ENCODE measurements around the gene RAD51B. TPM values are rescaled to one million over a fixed set of nuclear protein-coding genes. Genes with fewer than 3 reads are reported as not detected.
A peak's percentile ranks its signal among the peaks of the same experiment; 100 is the strongest.

The RAD51B gene
- total and polyA plus RNA-seq, 2 of the 13 experiments (the other 11 are each of a cell fraction or from before 2014, with no cell fraction given), result 7.0 to 9.5 TPM

- TF ChIP-seq FOSL2 (CRISPR knock-in tag; IDR thresholded peaks at IDR 0.05) (peak; percentile 28; the same call in 1 of the 2 replicates), ZNF567 (CRISPR knock-in tag; IDR thresholded peaks at IDR 0.05; ENCODE audit: borderline replicate concordance) (no peak), ZNF740 (CRISPR knock-in tag; IDR thresholded peaks at IDR 0.05) (no peak), E2F1 (CRISPR knock-in tag; IDR thresholded peaks at IDR 0.05) (no peak), THAP7 (CRISPR knock-in tag; IDR thresholded peaks at IDR 0.05) (no peak), AGO1 (IDR thresholded peaks at IDR 0.05; ENCODE audit: low read depth, low read length, poor library complexity, severe bottlenecking) (peak; percentile 20), MAF1 (CRISPR knock-in tag; IDR thresholded peaks at IDR 0.05; ENCODE audit: borderline replicate concordance) (no peak), MIXL1 (CRISPR knock-in tag; IDR thresholded peaks at IDR 0.05) (peak; percentile 67), JUNB (CRISPR knock-in tag; IDR thresholded peaks at IDR 0.05; ENCODE audit: borderline replicate concordance) (no peak), ZNF800 (CRISPR knock-in tag; IDR thresholded peaks at IDR 0.05) (no peak), GATAD2A (CRISPR knock-in tag; IDR thresholded peaks at IDR 0.05) (peak; percentile 87), ZSCAN22 (CRISPR knock-in tag; IDR thresholded peaks at IDR 0.05) (no peak), FOXA1 (IDR thresholded peaks at IDR 0.05) (no peak), FOXA1 (CRISPR knock-in tag; IDR thresholded peaks at IDR 0.05) (peak; percentile 90), GRHL1 (CRISPR knock-in tag; conservative IDR thresholded peaks at IDR 0.05) (no peak), RAD51 (IDR thresholded peaks at IDR 0.05; ENCODE audit: borderline replicate concordance) (no peak), GTF2F1 (IDR thresholded peaks at IDR 0.05; ENCODE audit: low read length) (no peak), PHB2 (IDR thresholded peaks at IDR 0.05; ENCODE audit: partially characterized antibody) (no peak), MXI1 (IDR thresholded peaks at IDR 0.05; ENCODE audit: borderline replicate concordance, low read depth, low read length) (no peak), PRDM15 (CRISPR knock-in tag; IDR thresholded peaks at IDR 0.05) (no peak), ZFP41 (CRISPR knock-in tag; IDR thresholded peaks at IDR 0.05; ENCODE audit: borderline replicate concordance) (no peak)
These were observed 787.7 kb downstream of the RAD51B start (continued) for GRCh38 chr14:68607081-68607866.

Data from HepG2 (cell line).